DOHH2 (cell line): ENCODE measurements around the gene KCNK6.

ENCODE experiments used
- EZH2phosphoT487 ChIP-seq: fragments of 200-600 bp; sonication (generic); IDR thresholded peaks from 2 replicates; pipeline ENCODE4 v1.6.1; 2017; ENCODE audit warnings: borderline replicate concordance, mild to moderate bottlenecking, antibody characterized with exemption, low read length, moderate library complexity, mixed read lengths
- TF ChIP-seq, protein P1 (sequence below): fragments of 200-600 bp; sonication (generic); IDR thresholded peaks from one replicate; pipeline ENCODE4 v1.5.1; 2014; ENCODE audit warnings: antibody characterized with exemption, mild to moderate bottlenecking, low read depth, low read length; ENCODE audit not compliant: poor library complexity, severe bottlenecking

- TF ChIP-seq, protein P1, sequence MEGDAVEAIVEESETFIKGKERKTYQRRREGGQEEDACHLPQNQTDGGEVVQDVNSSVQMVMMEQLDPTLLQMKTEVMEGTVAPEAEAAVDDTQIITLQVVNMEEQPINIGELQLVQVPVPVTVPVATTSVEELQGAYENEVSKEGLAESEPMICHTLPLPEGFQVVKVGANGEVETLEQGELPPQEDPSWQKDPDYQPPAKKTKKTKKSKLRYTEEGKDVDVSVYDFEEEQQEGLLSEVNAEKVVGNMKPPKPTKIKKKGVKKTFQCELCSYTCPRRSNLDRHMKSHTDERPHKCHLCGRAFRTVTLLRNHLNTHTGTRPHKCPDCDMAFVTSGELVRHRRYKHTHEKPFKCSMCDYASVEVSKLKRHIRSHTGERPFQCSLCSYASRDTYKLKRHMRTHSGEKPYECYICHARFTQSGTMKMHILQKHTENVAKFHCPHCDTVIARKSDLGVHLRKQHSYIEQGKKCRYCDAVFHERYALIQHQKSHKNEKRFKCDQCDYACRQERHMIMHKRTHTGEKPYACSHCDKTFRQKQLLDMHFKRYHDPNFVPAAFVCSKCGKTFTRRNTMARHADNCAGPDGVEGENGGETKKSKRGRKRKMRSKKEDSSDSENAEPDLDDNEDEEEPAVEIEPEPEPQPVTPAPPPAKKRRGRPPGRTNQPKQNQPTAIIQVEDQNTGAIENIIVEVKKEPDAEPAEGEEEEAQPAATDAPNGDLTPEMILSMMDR = no peak
- TF ChIP-seq EZH2phosphoT487 = no peak
These were observed 11.5 kb upstream of the KCNK6 start for GRCh38 chr19:38308006-38308766.
